Lower lobe of right lung (tissue), 2 donors: ENCODE results near the gene PMM1. TPM values are rescaled to one million over a fixed set of nuclear protein-coding genes. Genes with fewer than 3 reads are reported as not detected.
"Not testable (repeated sequence)": the region's sequence is repeated elsewhere in the genome, so short reads cannot be mapped to it uniquely, and the experiment has no call there.

ENCODE experiments used
- ATAC-seq, 2 donors: fragments of 200-7000 bp; cut with Tn5 transposase; one replicate each; pipeline ENCODE4 v1.9.1; 2020 to 2022; ENCODE audit warnings: mild to moderate bottlenecking in 2 of 2, moderate library complexity in 2 of 2
- DNase-seq: peaks from one replicate; pipeline ENCODE4 v3.0.0-alpha.2; 2020
- H3K27ac ChIP-seq: fragments of 200-600 bp; one replicate; pipeline ENCODE4 v1.8.0; 2022
- H3K27me3 ChIP-seq: fragments of 200-600 bp; one replicate; pipeline ENCODE4 v1.8.0; 2022; ENCODE audit warnings: low read depth
- H3K36me3 ChIP-seq: fragments of 200-600 bp; one replicate; pipeline ENCODE4 v1.8.0; 2022; ENCODE audit warnings: mild to moderate bottlenecking
- H3K4me1 ChIP-seq: fragments of 200-600 bp; one replicate; pipeline ENCODE4 v1.8.0; 2022
- H3K4me3 ChIP-seq: fragments of 200-600 bp; one replicate; pipeline ENCODE4 v1.8.0; 2022; ENCODE audit warnings: mild to moderate bottlenecking
- H3K9me3 ChIP-seq: fragments of 200-600 bp; one replicate; pipeline ENCODE4 v1.8.0; 2022
- intact Hi-C: fragments of 100-400 bp; cut with DNase I; formaldehyde crosslinking; loops from one replicate; pipeline ENCODE4 v1.11.0; 2022
- total RNA-seq: library from RNA; stranded (reverse); fragmentation: NEBNext Ultra II Directional; extraction: Animal tissue kit (Norgen Biotek cat#: 25700); gene quantifications from one replicate; pipeline ENCODE4 v1.2.1, GENCODE V29; 2021
- TF ChIP-seq, protein P1 (sequence below): fragments of 200-600 bp; IDR thresholded peaks from one replicate; pipeline ENCODE4 v1.8.0; 2022; ENCODE audit warnings: antibody characterized with exemption, mild to moderate bottlenecking
- donor health status: DM: no; HTN: yes; CAD: no; lungs with severe emphysema.

The PMM1 gene
- total RNA-seq, 1 donor from 2014 or later, result 47.3 TPM

DNA sequence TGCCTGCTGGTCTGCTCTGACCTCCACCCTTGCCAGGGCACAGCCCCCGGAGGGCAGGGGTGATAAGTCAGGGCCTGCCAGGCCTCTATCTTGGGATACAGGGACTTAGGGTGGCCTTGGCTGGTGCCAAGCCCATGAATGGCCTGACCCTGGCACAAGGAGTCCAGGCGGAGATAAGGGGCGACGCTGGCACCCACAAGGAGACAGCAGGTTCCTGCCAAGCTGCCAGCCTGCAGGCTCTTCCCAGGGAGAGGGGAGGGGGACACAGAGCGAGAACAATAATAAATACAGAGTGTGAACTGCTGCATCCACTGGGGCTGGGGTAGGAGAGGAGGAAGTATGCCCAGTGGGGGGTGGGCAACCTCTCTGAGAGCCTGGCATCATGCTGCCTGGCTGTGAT, 27.9 kb downstream of the PMM1 start:
- Histone ChIP-seq H3K4me3 (peak overlapping the region; percentile 43), H3K27me3 (no peaks in the 10 kb centered on the region), H3K4me1 (peaks cover 12% of the 10 kb centered on the region), H3K27ac (no peak overlapping the region), H3K36me3 (no peaks in the 10 kb centered on the region), H3K9me3 (no peaks in the 10 kb centered on the region)
- DNase-seq (no peak), ATAC-seq (no peak)
- TF ChIP-seq, protein P1, sequence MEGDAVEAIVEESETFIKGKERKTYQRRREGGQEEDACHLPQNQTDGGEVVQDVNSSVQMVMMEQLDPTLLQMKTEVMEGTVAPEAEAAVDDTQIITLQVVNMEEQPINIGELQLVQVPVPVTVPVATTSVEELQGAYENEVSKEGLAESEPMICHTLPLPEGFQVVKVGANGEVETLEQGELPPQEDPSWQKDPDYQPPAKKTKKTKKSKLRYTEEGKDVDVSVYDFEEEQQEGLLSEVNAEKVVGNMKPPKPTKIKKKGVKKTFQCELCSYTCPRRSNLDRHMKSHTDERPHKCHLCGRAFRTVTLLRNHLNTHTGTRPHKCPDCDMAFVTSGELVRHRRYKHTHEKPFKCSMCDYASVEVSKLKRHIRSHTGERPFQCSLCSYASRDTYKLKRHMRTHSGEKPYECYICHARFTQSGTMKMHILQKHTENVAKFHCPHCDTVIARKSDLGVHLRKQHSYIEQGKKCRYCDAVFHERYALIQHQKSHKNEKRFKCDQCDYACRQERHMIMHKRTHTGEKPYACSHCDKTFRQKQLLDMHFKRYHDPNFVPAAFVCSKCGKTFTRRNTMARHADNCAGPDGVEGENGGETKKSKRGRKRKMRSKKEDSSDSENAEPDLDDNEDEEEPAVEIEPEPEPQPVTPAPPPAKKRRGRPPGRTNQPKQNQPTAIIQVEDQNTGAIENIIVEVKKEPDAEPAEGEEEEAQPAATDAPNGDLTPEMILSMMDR, result no peak
- intact Hi-C loops, result no loop called here

DNA sequence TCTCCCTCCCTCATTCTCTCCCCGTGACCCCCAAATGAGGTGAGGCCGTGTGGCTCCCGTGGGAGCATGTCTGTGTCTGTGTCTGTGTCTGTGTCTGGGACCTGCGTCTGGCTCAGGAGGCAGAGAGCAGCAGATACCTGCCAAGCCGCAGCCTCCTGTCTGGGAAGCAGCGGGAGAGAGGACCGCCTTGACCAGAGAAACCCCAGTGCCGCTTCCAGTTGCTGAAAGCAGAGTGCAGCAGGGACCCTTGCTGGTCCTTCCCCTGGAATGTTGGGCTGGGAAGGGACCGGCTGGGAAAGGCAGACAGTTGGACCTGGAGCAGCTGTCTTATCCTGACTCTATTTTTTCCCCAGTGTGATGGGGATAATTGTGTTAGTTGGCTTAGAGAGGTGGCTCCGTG, 28.3 kb downstream of the PMM1 start:
- no peaks in the 10 kb centered on the region for H3K27me3 ChIP-seq
- no peak for DNase-seq
- intact Hi-C loops, result no loop called here
- H3K9me3 ChIP-seq, result no peaks in the 10 kb centered on the region
- no peak for ATAC-seq
- H3K36me3 ChIP-seq, result no peaks in the 10 kb centered on the region
- peak overlapping the region; percentile 60 for H3K27ac ChIP-seq
- TF ChIP-seq, protein P1, result no peak
- peak overlapping the region; percentile 43 for H3K4me3 ChIP-seq
- peaks cover 16% of the 10 kb centered on the region for H3K4me1 ChIP-seq

DNA sequence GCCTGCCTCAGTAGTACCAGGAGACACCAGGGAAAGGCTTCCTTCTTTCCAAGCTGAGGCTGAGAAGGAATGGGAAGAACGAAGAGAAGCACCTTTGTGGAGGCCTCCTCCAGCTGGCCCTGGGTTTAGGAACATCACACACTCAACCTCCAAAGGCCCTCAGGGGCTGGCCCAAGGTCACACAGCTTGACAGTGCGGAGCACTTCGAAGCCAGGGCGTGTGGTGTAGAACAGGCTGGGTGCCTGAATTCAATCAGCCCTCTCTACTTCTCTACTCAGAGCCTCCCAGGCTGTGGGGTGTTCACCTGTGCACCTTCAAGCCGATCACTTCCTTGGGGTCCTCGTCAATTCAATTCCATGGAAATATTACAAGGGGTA, 29.6 kb downstream of the PMM1 start:
- DNase-seq (no peak), ATAC-seq (no peak)
- intact Hi-C loops, result no loop called here
- peaks cover 24% of the 10 kb centered on the region for H3K4me1 ChIP-seq
- H3K4me3 ChIP-seq, result peak overlapping the region; percentile 43
- H3K9me3 ChIP-seq, result no peaks in the 10 kb centered on the region
- peak overlapping the region; percentile 60 for H3K27ac ChIP-seq
- H3K36me3 ChIP-seq, result no peaks in the 10 kb centered on the region
- TF ChIP-seq, protein P1, result no peak
- H3K27me3 ChIP-seq, result no peaks in the 10 kb centered on the region

DNA sequence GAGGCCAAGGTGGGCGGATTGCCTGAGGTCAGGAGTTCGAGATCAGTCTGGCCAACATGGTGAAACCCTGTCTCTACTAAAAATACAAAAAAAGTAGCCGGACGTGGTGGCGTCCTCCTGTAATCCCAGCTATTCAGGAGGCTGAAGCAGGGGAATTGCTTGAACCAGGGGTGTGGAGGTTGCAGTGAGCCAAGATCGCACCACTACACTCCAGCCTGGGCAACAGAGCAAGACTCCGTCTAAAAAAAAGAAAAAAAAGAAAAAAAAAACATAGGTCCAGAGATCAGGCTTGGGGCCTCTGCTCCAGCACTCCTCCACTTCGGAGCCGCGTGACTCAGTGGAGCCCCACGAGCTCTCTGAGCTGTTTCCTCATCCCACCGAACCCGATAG, 31.4 kb downstream of the PMM1 start:
- H3K27me3 ChIP-seq, DNase-seq, H3K9me3 ChIP-seq, H3K36me3 ChIP-seq, H3K4me3 ChIP-seq, ATAC-seq, intact Hi-C loops: not testable (repeated sequence)
- peaks cover 25% of the 10 kb centered on the region for H3K4me1 ChIP-seq
- peak overlapping the region; percentile 68 for H3K27ac ChIP-seq

DNA sequence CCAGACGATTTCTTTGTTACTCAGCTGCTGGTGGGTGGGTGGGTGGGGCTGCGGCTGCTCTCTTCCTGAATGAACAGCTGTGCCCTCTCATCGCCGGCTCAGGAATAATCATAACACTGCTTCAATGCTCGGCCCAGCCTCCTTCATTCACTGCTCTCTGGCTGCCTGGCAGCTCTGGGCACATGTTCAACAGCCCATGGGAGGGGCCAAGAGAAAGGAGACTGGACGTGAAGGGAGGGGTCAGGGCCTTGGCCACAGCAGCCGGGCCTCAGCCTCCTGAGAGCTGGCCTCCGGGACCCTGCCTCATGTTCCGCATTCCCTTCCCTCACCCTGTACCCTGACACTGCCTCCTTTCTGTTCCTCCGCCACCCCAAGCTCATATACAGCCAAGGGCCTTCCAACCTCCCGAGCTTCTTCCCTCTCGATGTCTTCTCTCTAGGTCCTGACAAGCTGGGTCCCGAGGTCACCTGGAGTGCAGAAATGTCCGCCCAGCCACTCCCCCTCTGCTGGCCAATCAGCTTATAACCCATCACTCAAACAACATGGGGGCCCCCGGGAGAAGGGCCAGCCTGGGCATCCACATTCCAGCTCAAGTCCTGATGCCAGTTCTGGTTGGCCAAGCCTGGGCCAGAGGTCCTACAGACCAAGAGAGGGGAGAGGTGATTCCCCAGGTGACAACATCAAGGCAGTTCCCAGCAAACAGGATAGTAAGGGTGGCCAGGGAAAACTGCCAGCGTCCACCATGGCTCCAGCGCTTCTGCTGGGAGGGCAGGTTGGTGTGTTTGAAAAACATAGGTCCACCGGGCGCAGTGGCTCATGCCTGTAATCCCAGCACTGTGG, 32.0 kb downstream of the PMM1 start:
- ATAC-seq (peak; percentile 83 to 84), DNase-seq (peak; percentile 75)
- TF ChIP-seq, protein P1, result no peak
- Histone ChIP-seq H3K27ac (peak overlapping the region; percentile 68), H3K27me3 (no peaks in the 10 kb centered on the region), H3K4me3 (no peak overlapping the region), H3K4me1 (peaks cover 25% of the 10 kb centered on the region), H3K36me3 (no peaks in the 10 kb centered on the region), H3K9me3 (no peaks in the 10 kb centered on the region)
- intact Hi-C loops, result no loop called here

DNA sequence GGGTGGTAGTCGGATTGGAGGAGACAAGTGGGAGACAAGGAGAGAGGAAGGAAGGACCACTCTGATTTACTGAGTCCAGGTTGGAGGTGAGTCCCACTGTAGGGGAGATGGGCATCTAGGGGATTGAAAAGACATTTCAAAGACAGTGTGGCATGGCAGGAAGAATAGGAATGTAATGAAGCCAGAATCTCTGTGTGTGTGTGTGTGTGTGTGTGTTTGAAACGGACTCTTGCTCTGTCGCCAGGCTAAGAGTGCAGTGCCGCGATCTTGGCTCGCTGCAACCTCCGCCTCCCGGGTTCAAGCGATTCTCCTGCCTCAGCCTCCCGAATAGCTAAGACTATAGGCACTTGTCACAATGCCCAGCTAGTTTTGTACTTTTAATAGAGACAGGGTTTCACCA, 33.1 kb downstream of the PMM1 start:
- TF ChIP-seq, protein P1, result no peak
- Histone ChIP-seq H3K4me1 (peaks cover 25% of the 10 kb centered on the region), H3K27me3 (no peaks in the 10 kb centered on the region), H3K36me3 (no peaks in the 10 kb centered on the region), H3K27ac (peak overlapping the region; percentile 68), H3K4me3 (no peak overlapping the region), H3K9me3 (no peaks in the 10 kb centered on the region)
- ATAC-seq (no peak), DNase-seq (no peak)
- intact Hi-C loops, result no loop called here
